ENCODE data around the gene TMTC3.

DNA sequence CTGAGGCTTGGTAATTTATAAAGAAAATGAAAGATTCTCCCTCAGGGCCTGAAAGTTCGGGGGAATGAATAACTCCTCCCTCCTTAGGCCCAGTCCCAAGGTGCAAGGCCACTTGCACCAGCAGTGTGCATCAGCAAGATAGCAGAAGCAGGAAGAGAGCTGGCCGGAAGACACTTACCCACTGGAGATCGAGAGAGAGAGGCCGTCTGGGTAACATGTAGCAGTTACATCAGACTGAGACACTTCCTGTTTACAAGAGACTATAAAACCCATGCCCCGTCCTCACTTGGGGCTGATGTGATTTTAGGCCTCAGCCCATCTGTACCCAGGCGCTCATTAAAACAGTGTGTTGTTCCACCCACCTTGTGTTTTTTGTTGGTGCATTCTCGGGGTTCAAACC is 85.2 kb downstream of the TMTC3 start:
- TF ChIP-seq, protein P1, sequence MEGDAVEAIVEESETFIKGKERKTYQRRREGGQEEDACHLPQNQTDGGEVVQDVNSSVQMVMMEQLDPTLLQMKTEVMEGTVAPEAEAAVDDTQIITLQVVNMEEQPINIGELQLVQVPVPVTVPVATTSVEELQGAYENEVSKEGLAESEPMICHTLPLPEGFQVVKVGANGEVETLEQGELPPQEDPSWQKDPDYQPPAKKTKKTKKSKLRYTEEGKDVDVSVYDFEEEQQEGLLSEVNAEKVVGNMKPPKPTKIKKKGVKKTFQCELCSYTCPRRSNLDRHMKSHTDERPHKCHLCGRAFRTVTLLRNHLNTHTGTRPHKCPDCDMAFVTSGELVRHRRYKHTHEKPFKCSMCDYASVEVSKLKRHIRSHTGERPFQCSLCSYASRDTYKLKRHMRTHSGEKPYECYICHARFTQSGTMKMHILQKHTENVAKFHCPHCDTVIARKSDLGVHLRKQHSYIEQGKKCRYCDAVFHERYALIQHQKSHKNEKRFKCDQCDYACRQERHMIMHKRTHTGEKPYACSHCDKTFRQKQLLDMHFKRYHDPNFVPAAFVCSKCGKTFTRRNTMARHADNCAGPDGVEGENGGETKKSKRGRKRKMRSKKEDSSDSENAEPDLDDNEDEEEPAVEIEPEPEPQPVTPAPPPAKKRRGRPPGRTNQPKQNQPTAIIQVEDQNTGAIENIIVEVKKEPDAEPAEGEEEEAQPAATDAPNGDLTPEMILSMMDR (IDR thresholded peaks at IDR 0.05), result no peak
- no peak for TF ChIP-seq POLR2A (IDR thresholded peaks at IDR 0.05)
